GM12874 (cell line): ENCODE results near the gene KLF7.

ENCODE experiments used
- CTCF ChIP-seq: IDR thresholded peaks from 2 replicates; pipeline ENCODE4 v1.5.1; 2011; ENCODE audit warnings: low read depth, mild to moderate bottlenecking, control low read depth, low read length, moderate library complexity; ENCODE audit not compliant: insufficient read depth

The KLF7 gene

DNA sequence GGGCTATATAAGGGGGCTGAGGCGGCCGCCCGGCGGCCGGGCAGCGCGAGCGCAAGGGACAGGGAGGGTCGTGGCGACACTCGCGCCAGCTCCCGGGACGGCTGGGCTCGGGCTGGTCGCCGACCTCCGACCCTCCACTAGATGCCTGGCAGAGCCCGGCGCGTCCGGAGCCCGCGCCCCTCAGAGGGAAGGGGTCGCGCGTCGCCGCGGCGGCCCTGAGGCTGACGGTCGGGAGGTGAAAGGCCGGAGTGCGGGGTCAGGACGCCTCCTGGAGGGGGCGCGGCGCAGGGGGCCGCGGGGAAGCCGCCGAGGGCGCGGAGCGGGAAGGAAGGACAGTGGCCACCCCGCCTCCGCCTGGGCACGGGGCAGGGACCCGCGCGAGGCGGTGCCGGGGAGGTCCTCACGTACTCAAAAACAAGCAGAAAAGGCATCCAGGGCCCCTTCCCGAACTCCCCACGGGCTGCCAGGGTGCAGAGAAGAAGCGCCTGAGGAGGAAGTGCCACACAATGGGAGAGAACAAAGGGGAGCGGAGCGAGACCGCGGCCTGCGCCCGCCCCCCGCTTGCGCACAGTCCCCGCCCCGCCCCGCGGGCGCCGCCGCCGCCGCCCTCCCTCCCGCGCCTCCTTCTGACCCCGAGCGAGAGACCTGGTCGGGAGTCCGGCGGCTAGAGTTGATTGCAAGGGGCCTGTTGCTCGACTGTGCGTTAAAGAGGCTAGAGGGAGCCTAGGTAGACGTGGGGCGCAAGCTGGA, 776 bp upstream of the KLF7 start:
- TF ChIP-seq CTCF = no peak; the same call in 1 of the 2 replicates

GRCh38 chr2:207166039-207166348, 246 bp upstream of the KLF7 start:
- no peak for TF ChIP-seq CTCF

- TF ChIP-seq CTCF = no peak
These were observed 1.5 kb downstream of the KLF7 start for GRCh38 chr2:207164006-207164831.

DNA sequence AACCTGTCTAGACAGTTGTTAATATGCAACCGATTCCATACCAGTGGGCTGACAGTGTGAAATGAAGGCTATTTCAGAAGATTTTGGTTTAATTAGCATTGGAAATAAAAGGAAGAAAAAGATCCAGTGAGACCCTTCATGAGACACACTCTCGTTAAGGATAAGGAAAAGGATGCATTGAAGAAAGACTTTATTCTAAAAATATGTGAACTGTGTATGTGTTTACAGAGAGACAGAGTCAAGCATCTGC, 2.1 kb downstream of the KLF7 start:
- TF ChIP-seq CTCF = no peak

- no peak for TF ChIP-seq CTCF
These were observed 2.5 kb downstream of the KLF7 start for GRCh38 chr2:207163053-207163755.

DNA sequence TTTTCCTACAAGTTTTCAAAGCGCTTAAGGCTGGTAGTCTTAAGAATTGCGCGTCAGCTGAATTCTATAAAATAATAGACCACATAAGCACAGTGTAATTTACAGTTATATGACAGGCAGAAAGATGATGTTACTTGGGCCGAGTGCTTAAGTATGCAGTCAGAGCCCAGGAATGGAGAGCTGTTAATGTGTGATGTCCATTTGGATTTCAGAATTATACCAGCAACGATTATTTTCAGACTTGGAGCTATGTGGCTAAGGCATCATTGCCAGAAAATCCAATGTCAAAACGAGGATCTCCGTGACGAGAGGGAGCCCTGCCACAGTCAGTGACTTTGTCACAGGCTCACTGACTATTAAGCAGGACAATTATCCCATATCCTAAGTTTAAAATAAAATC, 3.4 kb downstream of the KLF7 start:
- TF ChIP-seq CTCF = no peak
